Breast epithelium (tissue), 4 donors: ENCODE data around the gene FLNC. TPM values are rescaled to one million over a fixed set of nuclear protein-coding genes. Genes with fewer than 3 reads are reported as not detected.
A peak's percentile ranks its signal among the peaks of the same experiment; 100 is the strongest.

ENCODE experiments used
- DNase-seq, 2 donors: peaks; one replicate each; pipeline ENCODE4 v3.0.0-alpha.2; 2019; ENCODE audit warnings: low spot score in 2 of 2
- H3K27ac ChIP-seq, 2 donors: fragments of 200-600 bp; sonication (generic) in 1 of 2; one replicate each; pipeline ENCODE4 v1.5.1; 2016 to 2019; ENCODE audit warnings: mild to moderate bottlenecking in 1 of 2
- H3K27me3 ChIP-seq, 2 donors: fragments of 200-600 bp; sonication (generic) in 1 of 2; one replicate each; pipeline versions ENCODE4 v1.5.1 to v1.6.0; 2017 to 2019; ENCODE audit warnings: control low read depth in 1 of 2, mild to moderate bottlenecking in 1 of 2
- H3K36me3 ChIP-seq: fragments of 200-600 bp; one replicate; pipeline ENCODE4 v1.5.1; 2019
- H3K4me1 ChIP-seq, 2 donors: fragments of 200-600 bp; sonication (generic); one replicate each; pipeline ENCODE4 v1.5.1; 2016 to 2019; ENCODE audit warnings: control low read depth in 1 of 2
- H3K4me3 ChIP-seq, 3 donors: fragments of 200-600 bp; sonication (generic); 1 replicate in 2 of 3; 2 replicates in 1 of 3; pipeline ENCODE4 v1.5.1; 2016 to 2019; ENCODE audit warnings: mild to moderate bottlenecking in 3 of 3, moderate library complexity in 2 of 3
- H3K9me3 ChIP-seq, 2 donors: fragments of 200-600 bp; sonication (generic) in 1 of 2; one replicate each; pipeline ENCODE4 v1.5.1; 2016 to 2019; ENCODE audit warnings: control low read depth in 1 of 2
- CTCF ChIP-seq, 3 donors: fragments of 450-650 bp; IDR thresholded peaks; one replicate each; pipeline ENCODE4 v1.5.1; 2016 to 2017; ENCODE audit warnings: antibody characterized with exemption in 3 of 3, mild to moderate bottlenecking in 3 of 3, moderate library complexity in 3 of 3
- POLR2A ChIP-seq: fragments of 450-650 bp; IDR thresholded peaks from one replicate; pipeline ENCODE4 v1.6.1; 2016; ENCODE audit warnings: antibody characterized with exemption, mild to moderate bottlenecking, moderate library complexity
- POLR2AphosphoS5 ChIP-seq, 3 donors: sonication (generic); formaldehyde crosslinking; IDR thresholded peaks; one replicate each; pipeline ENCODE4 v1.6.1; 2017; ENCODE audit warnings: antibody characterized with exemption in 3 of 3
- intact Hi-C: fragments of 100-400 bp; cut with DNase I; formaldehyde crosslinking; loops from one replicate; pipeline ENCODE4 v1.15.1; 2023; ENCODE audit warnings: low total_unique reads
- total RNA-seq, 3 donors: library from RNA; depleted of rRNA; stranded (reverse); fragments of >200 nt; gene quantifications; one replicate each; pipeline ENCODE4 v1.1.0, GENCODE V29; 2016

The FLNC gene
- total RNA-seq, 3 donors from 2014 or later: 5.1 to 7.5 (median 6.0) TPM

- Histone ChIP-seq H3K36me3 (no peaks in the 10 kb centered on the region), H3K4me3 (no peak overlapping the region), H3K27ac (no peak overlapping the region), H3K9me3 (peaks cover 4 to 10% of the 10 kb centered on the region in 2 donors), H3K27me3 (no peaks in the 10 kb centered on the region), H3K4me1 (no peaks in the 10 kb centered on the region)
- DNase-seq: no peak
- intact Hi-C loops: no loop called here
- TF ChIP-seq CTCF (IDR thresholded peaks at IDR 0.05): no peak
- no peak for TF ChIP-seq POLR2AphosphoS5 (IDR thresholded peaks at IDR 0.05)
- TF ChIP-seq POLR2A: no peak
These were observed 70.0 kb downstream of the FLNC start for GRCh38 chr7:128900237-128900636.

GRCh38 chr7:128902761-128903585 is 72.8 kb downstream of the FLNC start:
- H3K4me3 ChIP-seq: no peak overlapping the region
- DNase-seq: peak in 1 of 2 donors; percentile 28
- peaks cover 4 to 10% of the 10 kb centered on the region in 2 donors for H3K9me3 ChIP-seq
- peaks cover 0 to 4% of the 10 kb centered on the region in 2 donors for H3K27me3 ChIP-seq
- no peaks in the 10 kb centered on the region for H3K4me1 ChIP-seq
- intact Hi-C loops: no loop called here
- H3K36me3 ChIP-seq: no peaks in the 10 kb centered on the region
- TF ChIP-seq POLR2AphosphoS5 (IDR thresholded peaks at IDR 0.05): no peak
- TF ChIP-seq POLR2A: no peak
- TF ChIP-seq CTCF (IDR thresholded peaks at IDR 0.05): no peak
- H3K27ac ChIP-seq: no peak overlapping the region

GRCh38 chr7:128903621-128904361 is 73.6 kb downstream of the FLNC start:
- Histone ChIP-seq H3K9me3 (peaks cover 4 to 10% of the 10 kb centered on the region in 2 donors), H3K4me1 (no peaks in the 10 kb centered on the region), H3K36me3 (no peaks in the 10 kb centered on the region), H3K27ac (no peak overlapping the region), H3K4me3 (no peak overlapping the region), H3K27me3 (peaks cover 0 to 4% of the 10 kb centered on the region in 2 donors)
- DNase-seq: peak in 1 of 2 donors; percentile 35
- TF ChIP-seq POLR2AphosphoS5 (IDR thresholded peaks at IDR 0.05) (no peak), POLR2A (no peak), CTCF (IDR thresholded peaks at IDR 0.05) (no peak)
- intact Hi-C loops: no loop called here

GRCh38 chr7:128904381-128905197 is 74.4 kb downstream of the FLNC start:
- intact Hi-C loops: no loop called here
- no peaks in the 10 kb centered on the region for H3K4me1 ChIP-seq
- peak in 1 of 2 donors; percentile 30 for DNase-seq
- no peak overlapping the region for H3K4me3 ChIP-seq
- H3K27ac ChIP-seq: no peak overlapping the region
- peaks cover 0 to 8% of the 10 kb centered on the region in 2 donors for H3K27me3 ChIP-seq
- H3K36me3 ChIP-seq: no peaks in the 10 kb centered on the region
- peaks cover 2 to 3% of the 10 kb centered on the region in 2 donors for H3K9me3 ChIP-seq
- TF ChIP-seq CTCF (IDR thresholded peaks at IDR 0.05): peak; percentile 18 to 49 (median 44)
- no peak for TF ChIP-seq POLR2AphosphoS5 (IDR thresholded peaks at IDR 0.05)
